Kasumi-1 (cell line): Measurements from ENCODE around the gene DNASE1.

Experiments used
- DNase-seq, 2 experiments: peaks; one replicate each; lab custom pipeline; 2025; lab: John Stamatoyannopoulos, UW

DNASE1 gene

GRCh38 chr16:3696425-3697218 is 42.1 kb downstream of the DNASE1 start:
- DNase-seq = no peak

- DNase-seq = peak; percentile 28 to 36
These were observed 44.5 kb downstream of the DNASE1 start for GRCh38 chr16:3698941-3699340.

- no peak for DNase-seq
These were observed 47.0 kb downstream of the DNASE1 start for GRCh38 chr16:3701531-3701930.

GRCh38 chr16:3702082-3702481 is 47.6 kb downstream of the DNASE1 start:
- no peak for DNase-seq

DNA sequence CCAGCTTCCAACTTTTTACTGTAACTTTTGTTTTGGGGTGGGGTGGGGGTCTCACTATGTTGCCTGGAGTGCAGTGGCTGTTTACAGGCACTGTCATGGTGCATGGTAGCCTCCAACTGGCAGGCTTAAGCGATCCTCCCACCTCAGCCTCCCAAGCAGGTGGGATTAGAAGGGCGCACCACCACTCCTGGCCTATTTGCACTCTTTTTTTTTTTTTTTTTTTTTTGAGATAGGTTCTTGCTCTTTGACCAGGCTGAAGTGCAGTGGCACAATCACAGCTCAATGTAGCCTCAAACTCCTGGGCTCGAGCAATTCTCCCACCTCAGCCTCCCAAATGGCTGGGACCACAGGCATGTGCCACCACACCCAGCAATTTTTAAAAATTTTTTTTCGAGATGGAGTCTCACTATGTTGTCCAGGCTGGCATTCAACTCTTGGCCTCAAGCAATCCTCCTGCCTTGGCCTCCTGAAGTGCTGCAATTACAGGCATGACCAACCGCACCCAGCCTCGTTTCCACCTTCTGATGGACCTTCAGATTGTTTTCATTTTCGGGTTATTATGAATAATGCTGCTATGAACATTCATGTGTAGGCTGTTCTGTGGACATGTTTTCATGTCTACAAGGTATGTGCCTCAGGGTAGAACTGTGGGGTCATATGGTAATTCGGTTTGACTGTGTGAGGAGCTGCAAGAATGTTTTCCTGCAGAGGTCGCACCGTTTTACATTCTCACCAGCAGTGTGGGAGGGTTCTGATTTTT is 51.9 kb downstream of the DNASE1 start:
- DNase-seq = no peak
